GM12891 (cell line): ENCODE results near the gene CELF5.

Source experiments
- DNase-seq: peaks from one replicate; pipeline ENCODE4 v3.0.0; 2011; ENCODE audit warnings: low spot score; ENCODE audit not compliant: insufficient read length
- FAIRE-seq: peaks from 2 replicates; lab custom pipeline; 2011; peaks lifted over from hg19 to GRCh38; lab: Jason Lieb, UNC
- PAX5 ChIP-seq: IDR thresholded peaks from 2 replicates; pipeline ENCODE4 v1.6.1; 2011; ENCODE audit warnings: low read length, moderate library complexity, mild to moderate bottlenecking; ENCODE audit not compliant: insufficient read depth, severe bottlenecking
- POLR2A ChIP-seq: IDR thresholded peaks from 2 replicates; pipeline ENCODE4 v1.6.1; 2011; ENCODE audit warnings: low read depth, low read length, control low read depth
- POLR2AphosphoS5 ChIP-seq: IDR thresholded peaks from 2 replicates; pipeline ENCODE4 v1.6.1; 2011; ENCODE audit warnings: low read depth, low read length, control low read depth
- POU2F2 ChIP-seq: IDR thresholded peaks from 2 replicates; pipeline ENCODE4 v1.6.1; 2011; ENCODE audit warnings: low read depth, mild to moderate bottlenecking, control low read depth, low read length, moderate library complexity
- SPI1 ChIP-seq: IDR thresholded peaks from 2 replicates; pipeline ENCODE4 v1.6.1; 2011; ENCODE audit warnings: low read depth, low read length, control low read depth
- TAF1 ChIP-seq: IDR thresholded peaks from 2 replicates; pipeline ENCODE4 v1.6.1; 2011; ENCODE audit warnings: low read depth, low read length, control low read depth

CELF5 gene

GRCh38 chr19:3262362-3262761 lies 37.9 kb downstream of the CELF5 start:
- DNase-seq = no peak
- FAIRE-seq = no peak
- TF ChIP-seq PAX5 (no peak), SPI1 (no peak), POLR2AphosphoS5 (no peak), TAF1 (no peak), POU2F2 (no peak), POLR2A (no peak)

DNA sequence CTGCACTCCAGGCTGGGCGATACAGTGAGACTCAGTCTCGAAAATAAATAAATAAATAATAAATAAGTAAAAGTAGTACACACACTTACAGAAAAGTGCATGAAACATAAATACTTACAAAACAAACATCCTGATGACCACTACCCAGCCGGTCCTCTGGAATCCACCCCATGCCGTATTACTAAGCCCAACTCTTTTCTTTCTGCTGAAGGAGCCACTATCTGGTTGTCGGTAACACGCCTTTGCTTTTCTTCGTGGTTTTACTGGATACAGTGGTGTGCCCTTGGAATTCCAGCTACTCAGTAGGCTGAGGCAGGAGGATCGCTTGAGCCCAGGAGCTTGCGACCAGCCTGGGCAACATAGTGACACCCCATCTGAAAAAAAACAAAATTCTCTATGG lies 39.4 kb downstream of the CELF5 start:
- no peak for FAIRE-seq
- TF ChIP-seq TAF1 (no peak), POLR2AphosphoS5 (no peak), POLR2A (no peak), POU2F2 (no peak), SPI1 (no peak), PAX5 (no peak)
- no peak for DNase-seq

DNA sequence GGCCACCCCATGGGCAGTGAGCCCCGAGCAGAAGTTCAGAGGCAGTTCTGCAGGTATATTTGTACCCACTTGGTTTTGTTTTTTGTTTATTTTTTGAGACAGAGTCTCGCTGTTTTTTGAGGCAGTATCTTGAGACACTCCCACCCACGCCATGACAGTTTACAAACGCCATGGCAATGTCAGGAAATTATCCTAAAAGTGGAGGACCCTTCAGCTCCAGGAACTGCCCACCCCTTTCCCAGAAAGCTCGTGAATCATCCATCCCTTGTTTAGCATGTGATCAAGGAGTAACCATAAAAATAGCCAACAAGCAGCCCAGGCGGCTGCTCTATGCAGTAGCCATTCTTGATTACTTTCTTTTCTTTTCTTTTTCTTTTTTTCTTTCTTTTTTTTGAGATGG lies 41.0 kb downstream of the CELF5 start:
- TF ChIP-seq POU2F2 (no peak), SPI1 (no peak), TAF1 (no peak), POLR2A (no peak), PAX5 (no peak), POLR2AphosphoS5 (no peak)
- DNase-seq = no peak
- FAIRE-seq = no peak

- FAIRE-seq (no peak), DNase-seq (no peak)
- TF ChIP-seq SPI1 (no peak), POLR2AphosphoS5 (no peak), POU2F2 (no peak), TAF1 (no peak), POLR2A (no peak), PAX5 (no peak)
Observed at GRCh38 chr19:3266092-3266693, 41.7 kb downstream of the CELF5 start.

- no peak for DNase-seq
- TF ChIP-seq POU2F2 = no peak
- FAIRE-seq = no peak
Observed at GRCh38 chr19:3266792-3267514, 42.5 kb downstream of the CELF5 start.

- FAIRE-seq (no peak), DNase-seq (no peak)
- TF ChIP-seq TAF1 (no peak), POLR2AphosphoS5 (no peak), POLR2A (no peak), SPI1 (no peak), PAX5 (no peak), POU2F2 (no peak)
Observed at GRCh38 chr19:3268326-3268725, 43.9 kb downstream of the CELF5 start.

GRCh38 chr19:3268763-3269162 lies 44.3 kb downstream of the CELF5 start:
- DNase-seq (no peak), FAIRE-seq (no peak)
- TF ChIP-seq POLR2AphosphoS5 (no peak), POU2F2 (no peak), PAX5 (no peak), TAF1 (no peak), POLR2A (no peak), SPI1 (no peak)

DNA sequence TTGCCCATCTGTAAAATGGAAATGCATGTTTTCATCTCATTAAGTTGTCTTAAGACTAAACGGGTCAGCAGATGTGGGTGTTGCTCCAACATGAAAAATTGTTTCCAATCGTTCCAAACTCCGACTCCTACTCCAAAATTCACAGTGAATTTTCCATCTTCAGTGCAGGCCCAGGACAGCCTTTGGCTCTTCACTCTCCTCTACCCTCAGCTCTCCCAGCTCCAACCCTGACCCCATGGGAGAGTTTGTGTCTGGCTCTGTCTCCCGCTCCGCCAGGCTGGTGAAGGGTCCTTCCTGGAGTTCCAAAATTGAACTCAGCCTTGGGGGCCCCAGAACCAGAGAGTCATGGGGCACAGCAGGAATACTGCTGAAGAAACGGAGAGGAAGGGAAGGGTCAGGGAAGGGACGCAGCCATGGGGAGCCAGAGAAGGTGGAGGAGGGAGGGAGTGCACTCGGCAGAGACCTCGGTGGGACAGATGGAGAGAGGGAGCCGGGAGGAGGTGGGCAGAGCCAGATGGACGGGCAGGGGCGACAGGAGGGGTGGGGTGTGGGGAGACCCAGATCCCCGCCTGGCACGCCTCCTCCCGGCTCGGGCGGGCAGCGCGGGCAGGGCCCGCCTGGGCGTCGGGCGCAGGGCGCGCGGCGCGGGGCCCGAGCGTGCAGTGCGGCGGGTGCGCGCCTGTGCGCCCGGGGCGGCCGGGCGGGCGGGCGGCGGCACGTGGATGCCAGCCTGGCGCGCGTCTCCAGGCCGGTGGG lies 45.6 kb downstream of the CELF5 start:
- no peak for FAIRE-seq
- no peak for DNase-seq
- TF ChIP-seq POLR2AphosphoS5 (no peak), SPI1 (no peak), PAX5 (no peak), POU2F2 (no peak), TAF1 (no peak), POLR2A (no peak)

GRCh38 chr19:3270902-3271301 lies 46.4 kb downstream of the CELF5 start:
- TF ChIP-seq SPI1 (no peak), POU2F2 (no peak), POLR2AphosphoS5 (no peak), PAX5 (no peak)
- FAIRE-seq (no peak), DNase-seq (no peak)

- TF ChIP-seq PAX5 = no peak
- TF ChIP-seq SPI1 = no peak
- TF ChIP-seq POLR2AphosphoS5 = no peak
- no peak for TF ChIP-seq POU2F2
- TF ChIP-seq POLR2A = no peak
- TF ChIP-seq TAF1 = no peak
- DNase-seq = no peak
- FAIRE-seq = no peak
Observed at GRCh38 chr19:3272401-3272931, 48.0 kb downstream of the CELF5 start.
